ENCODE measurements around the gene BCKDK.
"Not testable (repeated sequence)": the region's sequence is repeated elsewhere in the genome, so short reads cannot be mapped to it uniquely, and the experiment has no call there.

Gene BCKDK

GRCh38 chr16:31094424-31095120, 13.6 kb upstream of the BCKDK start, which contains the start of gene VKORC1:
Gene VKORC1, minus strand, starts transcription at chr16:31094797. Its CDS starts 68 bp downstream, at chr16:31094729.
- TF ChIP-seq CTCF (IDR thresholded peaks at IDR 0.05; ENCODE audit: low read length, missing control alignments), result no peak

GRCh38 chr16:31099860-31100638, 8.1 kb upstream of the BCKDK start:
- no peak overlapping the region for H3K4me3 ChIP-seq (replicated peaks; ENCODE audit: low read depth, low read length)
- no peak for TF ChIP-seq CTCF (IDR thresholded peaks at IDR 0.05; ENCODE audit: low read length, missing control alignments)
- DNase-seq (ENCODE audit: low read depth), result peak; percentile 30

More at GRCh38 chr16:31094424-31095120, 13.6 kb upstream of the BCKDK start, which contains the start of gene VKORC1:
- peak; percentile 98 for DNase-seq (ENCODE audit: low read depth)
- H3K4me3 ChIP-seq (replicated peaks; ENCODE audit: low read depth, low read length), result peak within 1 kb of the TSS; percentile 91

GRCh38 chr16:31100876-31101641, 7.1 kb upstream of the BCKDK start:
- not testable (repeated sequence) for H3K4me3 ChIP-seq (replicated peaks; ENCODE audit: low read depth, low read length)

GRCh38 chr16:31105677-31106213, 2.4 kb upstream of the BCKDK start:
- peak; percentile 64 for TF ChIP-seq CTCF (IDR thresholded peaks at IDR 0.05; ENCODE audit: low read length, missing control alignments)
- no peak overlapping the region for H3K4me3 ChIP-seq (replicated peaks; ENCODE audit: low read depth, low read length)

More at GRCh38 chr16:31100876-31101641, 7.1 kb upstream of the BCKDK start:
- DNase-seq (ENCODE audit: low read depth), result peak; percentile 24

GRCh38 chr16:31106509-31107464, 1.4 kb upstream of the BCKDK start:
- no peak overlapping the region for H3K4me3 ChIP-seq (replicated peaks; ENCODE audit: low read depth, low read length)
- no peak for TF ChIP-seq CTCF (IDR thresholded peaks at IDR 0.05; ENCODE audit: low read length, missing control alignments)
- no peak for DNase-seq (ENCODE audit: low read depth)

More at GRCh38 chr16:31105677-31106213, 2.4 kb upstream of the BCKDK start:
- peak; percentile 59 for DNase-seq (ENCODE audit: low read depth)

GRCh38 chr16:31107465-31107867, 720 bp upstream of the BCKDK start:
- TF ChIP-seq CTCF (IDR thresholded peaks at IDR 0.05; ENCODE audit: low read length, missing control alignments), result no peak
- H3K4me3 ChIP-seq (replicated peaks; ENCODE audit: low read depth, low read length), result no peak overlapping the region
- DNase-seq (ENCODE audit: low read depth), result no peak
